GM23248 (cell line): Measurements from ENCODE around the gene NCOA3.

Experiments
- EZH2 ChIP-seq: fragments of 200-600 bp; sonication (generic); IDR thresholded peaks from 2 replicates; pipeline ENCODE4 v1.6.1; 2018; ENCODE audit warnings: antibody characterized with exemption, mild to moderate bottlenecking; ENCODE audit not compliant: insufficient read depth, poor library complexity, severe bottlenecking
- EZH2phosphoT487 ChIP-seq: fragments of 200-600 bp; sonication (generic); IDR thresholded peaks from 2 replicates; pipeline ENCODE4 v1.6.1; 2018; ENCODE audit warnings: antibody characterized with exemption, moderate library complexity, mild to moderate bottlenecking, low read depth; ENCODE audit not compliant: insufficient read depth

DNA sequence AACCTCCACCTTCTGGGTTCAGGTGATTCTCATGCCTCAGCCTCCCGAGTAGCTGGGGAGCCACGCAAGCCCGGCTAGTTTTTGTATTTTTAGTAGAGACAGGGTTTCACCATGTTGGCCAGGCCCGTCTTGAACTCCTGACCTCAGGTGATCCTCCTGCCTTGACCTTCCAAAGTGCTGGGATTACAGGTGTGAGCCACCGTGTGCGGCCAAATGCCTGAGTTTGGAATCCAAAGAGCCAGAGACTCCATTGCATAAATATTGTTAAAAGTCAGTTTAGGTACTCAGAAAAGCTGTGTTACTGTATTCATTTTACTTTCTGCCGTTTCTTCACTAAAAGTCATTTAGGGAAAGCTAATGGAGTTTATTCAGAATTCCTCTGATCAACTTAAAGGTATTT lies 146.3 kb downstream of the NCOA3 start:
- TF ChIP-seq EZH2phosphoT487 = no peak
- no peak for TF ChIP-seq EZH2
